Stomach (tissue), 4 donors: ENCODE results near the gene ABCC5.

Experiments used
- CTCF ChIP-seq, 7 experiments: fragments of 450-650 bp in 4 of 7; fragments of 200-600 bp in 3 of 7; sonication (generic) in 3 of 7; IDR thresholded peaks; one replicate each; pipeline ENCODE4 v1.5.1; 2016 to 2019; ENCODE audit warnings: antibody characterized with exemption in 7 of 7, control low read depth in 2 of 7, mild to moderate bottlenecking in 1 of 7
- EP300 ChIP-seq: sonication (generic); formaldehyde crosslinking; IDR thresholded peaks from one replicate; pipeline ENCODE4 v1.6.1; 2017; ENCODE audit warnings: antibody characterized with exemption
- POLR2A ChIP-seq, 4 donors: fragments of 450-650 bp; IDR thresholded peaks; one replicate each; pipeline ENCODE4 v1.6.1; 2016; ENCODE audit warnings: antibody characterized with exemption in 4 of 4, control low read depth in 2 of 4, mild to moderate bottlenecking in 1 of 4, moderate library complexity in 1 of 4
- POLR2AphosphoS5 ChIP-seq, 3 donors: sonication (generic); formaldehyde crosslinking; IDR thresholded peaks; one replicate each; pipeline ENCODE4 v1.6.1; 2016; ENCODE audit warnings: antibody characterized with exemption in 3 of 3

DNA sequence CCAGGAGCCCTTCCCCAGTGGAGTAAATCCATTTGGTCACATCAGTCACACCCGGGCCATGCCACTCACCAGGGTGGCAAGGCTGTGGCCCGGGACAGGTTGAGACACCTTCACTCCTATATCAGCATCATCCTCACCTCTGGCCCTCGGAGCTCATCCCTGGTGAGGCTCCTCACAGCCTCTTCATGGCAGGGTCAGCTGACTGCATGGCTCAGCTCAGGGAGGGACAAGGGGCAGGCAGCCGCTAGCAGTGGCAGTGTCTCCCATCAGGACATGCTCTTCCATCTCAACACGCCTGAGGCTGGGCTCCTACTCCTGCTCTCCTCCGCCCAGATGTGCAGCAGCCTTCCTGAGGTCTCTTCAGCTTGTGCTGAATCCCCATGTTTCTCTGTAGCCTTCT lies 106.6 kb downstream of the ABCC5 start:
- TF ChIP-seq CTCF (IDR thresholded peaks at IDR 0.05), result no peak
- TF ChIP-seq POLR2A (IDR thresholded peaks at IDR 0.05), result no peak
- TF ChIP-seq POLR2AphosphoS5 (IDR thresholded peaks at IDR 0.05), result no peak
- no peak for TF ChIP-seq EP300
